ENCODE results near the gene ADD2.

The ADD2 gene

GRCh38 chr2:70711191-70711590 is 56.8 kb downstream of the ADD2 start:
- no peak for TF ChIP-seq CTCF (IDR thresholded peaks at IDR 0.05; ENCODE audit: low read depth, low read length, missing control alignments)
- in situ Hi-C loops (cut with HindIII; ENCODE audit: low pct_ligation_motif_present, low sequenced_read_pairs), result no loop called here
- Histone ChIP-seq H3K27ac (no peak overlapping the region), H3K36me3 (replicated peaks) (no peaks in the 10 kb centered on the region), H3K4me3 (ENCODE audit: low read depth, low read length) (no peak overlapping the region), H3K27me3 (replicated peaks) (no peaks in the 10 kb centered on the region)
- DNase-seq, result no peak

GRCh38 chr2:70710038-70710690 is 57.8 kb downstream of the ADD2 start:
- H3K27me3 ChIP-seq (replicated peaks), result no peaks in the 10 kb centered on the region
- no peak for DNase-seq
- H3K36me3 ChIP-seq (replicated peaks), result no peaks in the 10 kb centered on the region
- no peak overlapping the region for H3K4me3 ChIP-seq (ENCODE audit: low read depth, low read length)
- no peak for TF ChIP-seq CTCF (IDR thresholded peaks at IDR 0.05; ENCODE audit: low read depth, low read length, missing control alignments)
- in situ Hi-C loops (cut with HindIII; ENCODE audit: low pct_ligation_motif_present, low sequenced_read_pairs), result no loop called here
- no peak overlapping the region for H3K27ac ChIP-seq

- in situ Hi-C loops (cut with HindIII; ENCODE audit: low pct_ligation_motif_present, low sequenced_read_pairs), result no loop called here
- Histone ChIP-seq H3K4me3 (ENCODE audit: low read depth, low read length) (no peak overlapping the region), H3K27ac (no peak overlapping the region), H3K36me3 (replicated peaks) (no peaks in the 10 kb centered on the region), H3K27me3 (replicated peaks) (no peaks in the 10 kb centered on the region)
- TF ChIP-seq CTCF (IDR thresholded peaks at IDR 0.05; ENCODE audit: low read depth, low read length, missing control alignments), result no peak
- DNase-seq, result no peak
Observed at GRCh38 chr2:70709275-70710037, 58.5 kb downstream of the ADD2 start.

GRCh38 chr2:70708376-70709199 is 59.4 kb downstream of the ADD2 start:
- Histone ChIP-seq H3K4me3 (ENCODE audit: low read depth, low read length) (no peak overlapping the region), H3K27ac (no peak overlapping the region), H3K36me3 (replicated peaks) (no peaks in the 10 kb centered on the region), H3K27me3 (replicated peaks) (no peaks in the 10 kb centered on the region)
- TF ChIP-seq CTCF (IDR thresholded peaks at IDR 0.05; ENCODE audit: low read depth, low read length, missing control alignments), result no peak
- no peak for DNase-seq
- in situ Hi-C loops (cut with HindIII; ENCODE audit: low pct_ligation_motif_present, low sequenced_read_pairs), result no loop called here

- Histone ChIP-seq H3K4me3 (ENCODE audit: low read depth, low read length) (no peak overlapping the region), H3K36me3 (replicated peaks) (no peaks in the 10 kb centered on the region), H3K27me3 (replicated peaks) (no peaks in the 10 kb centered on the region), H3K27ac (no peak overlapping the region)
- DNase-seq, result no peak
- TF ChIP-seq CTCF (IDR thresholded peaks at IDR 0.05; ENCODE audit: low read depth, low read length, missing control alignments), result no peak
- in situ Hi-C loops (cut with HindIII; ENCODE audit: low pct_ligation_motif_present, low sequenced_read_pairs), result no loop called here
Observed at GRCh38 chr2:70707706-70708105, 60.3 kb downstream of the ADD2 start.

Data from brain microvascular endothelial cell (primary cell).